Ureter (tissue), 1 donor: ENCODE data around the gene SACS. TPM values are rescaled to one million over a fixed set of nuclear protein-coding genes. Genes with fewer than 3 reads are reported as not detected.

Experiments
- DNase-seq: peaks from one replicate; pipeline ENCODE4 v3.0.0-alpha.2; 2020; ENCODE audit warnings: low spot score
- total RNA-seq: library from RNA; stranded (reverse); gene quantifications from one replicate; pipeline ENCODE4 v1.2.4, GENCODE V29; 2023
- donor health status: DM: yes; HTN: yes; CAD: no.

SACS gene
- total RNA-seq, 1 donor from 2014 or later = 16.2 TPM

- no peak for DNase-seq
Measured at GRCh38 chr13:23367907-23368306, 65.6 kb downstream of the SACS start.

- no peak for DNase-seq
Measured at GRCh38 chr13:23365652-23366051, 67.8 kb downstream of the SACS start.

GRCh38 chr13:23359882-23360281 lies 73.6 kb downstream of the SACS start:
- DNase-seq = no peak

GRCh38 chr13:23357349-23357748 lies 76.2 kb downstream of the SACS start:
- DNase-seq = no peak

GRCh38 chr13:23356368-23356767 lies 77.1 kb downstream of the SACS start:
- no peak for DNase-seq

GRCh38 chr13:23354520-23354919 lies 79.0 kb downstream of the SACS start:
- no peak for DNase-seq

- DNase-seq = no peak
Measured at GRCh38 chr13:23352161-23352560, 81.3 kb downstream of the SACS start.

- DNase-seq = no peak
Measured at GRCh38 chr13:23350009-23350408, 83.5 kb downstream of the SACS start.

GRCh38 chr13:23349161-23349897 lies 84.2 kb downstream of the SACS start:
- DNase-seq = no peak

- DNase-seq = no peak
Measured at GRCh38 chr13:23348262-23349127, 85.0 kb downstream of the SACS start.

GRCh38 chr13:23347601-23348000 lies 85.9 kb downstream of the SACS start:
- DNase-seq = no peak

GRCh38 chr13:23344931-23345595 lies 88.4 kb downstream of the SACS start:
- DNase-seq = no peak

- DNase-seq = no peak
Measured at GRCh38 chr13:23339225-23339624, 94.3 kb downstream of the SACS start.

GRCh38 chr13:23330356-23330755 lies 103.1 kb downstream of the SACS start:
- DNase-seq = no peak

GRCh38 chr13:23325191-23325590 lies 108.3 kb downstream of the SACS start:
- no peak for DNase-seq

- no peak for DNase-seq
Measured at GRCh38 chr13:23323946-23324709, 109.4 kb downstream of the SACS start.

GRCh38 chr13:23322353-23323336 lies 110.9 kb downstream of the SACS start:
- DNase-seq = no peak

GRCh38 chr13:23321535-23322241 lies 111.8 kb downstream of the SACS start:
- DNase-seq = peak; percentile 48

GRCh38 chr13:23320926-23321534 lies 112.5 kb downstream of the SACS start:
- DNase-seq = no peak

GRCh38 chr13:23319883-23320224 lies 113.6 kb downstream of the SACS start:
- DNase-seq = no peak
